GM18519 (cell line): Measurements from ENCODE around the gene RAB5IF.
A peak's percentile ranks its signal among the peaks of the same experiment; 100 is the strongest.
"Not testable (repeated sequence)": the region's sequence is repeated elsewhere in the genome, so short reads cannot be mapped to it uniquely, and the experiment has no call there.

Experiments used
- ATAC-seq: cut with Tn5 transposase; IDR thresholded peaks from one replicate; pipeline ENCODE4 v1.9.1; 2021; ENCODE audit warnings: mild to moderate bottlenecking, moderate library complexity; ENCODE audit not compliant: unreplicated experiment, low FRiP score

Gene RAB5IF

DNA sequence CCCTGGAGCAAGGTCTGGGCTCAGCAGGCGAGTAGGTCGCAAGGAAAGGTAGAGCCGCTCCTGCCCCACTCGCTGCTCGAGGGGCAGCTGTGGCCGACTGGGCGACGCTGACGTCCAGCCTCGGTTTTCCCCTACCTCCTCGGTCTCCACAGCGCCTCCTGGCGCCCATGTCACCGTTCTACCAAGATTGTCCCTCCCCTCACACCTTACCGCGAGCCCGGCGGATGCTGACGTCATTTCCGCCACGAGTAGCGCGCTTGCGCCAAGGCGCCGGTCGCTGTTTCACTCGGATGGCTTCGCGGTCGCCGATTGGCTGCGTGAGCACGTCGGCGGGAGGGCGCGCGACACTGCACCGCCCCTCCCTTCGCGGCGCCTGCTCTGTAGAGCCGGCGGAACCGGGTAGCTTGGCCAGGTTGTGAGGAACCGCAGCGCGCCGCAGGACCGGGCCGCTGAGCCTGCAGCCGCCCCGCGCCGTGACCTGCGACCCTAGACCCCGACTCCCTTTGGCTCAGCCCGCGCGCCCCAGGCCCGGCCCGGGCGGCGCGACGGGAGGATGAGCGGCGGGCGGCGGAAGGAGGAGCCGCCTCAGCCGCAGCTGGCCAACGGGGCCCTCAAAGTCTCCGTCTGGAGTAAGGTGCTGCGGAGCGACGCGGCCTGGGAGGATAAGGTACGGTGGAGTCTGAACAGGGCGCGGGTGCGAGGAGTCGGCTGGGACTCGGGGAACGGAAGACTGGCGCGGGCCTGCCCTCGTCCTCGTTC is at the start of gene RAB5IF:
TSS of gene RAB5IF (plus strand) at position 381 of the 759 bp plus-strand sequence. CDS start at position 554, 173 bp downstream.
- peak; percentile 73 for ATAC-seq

DNA sequence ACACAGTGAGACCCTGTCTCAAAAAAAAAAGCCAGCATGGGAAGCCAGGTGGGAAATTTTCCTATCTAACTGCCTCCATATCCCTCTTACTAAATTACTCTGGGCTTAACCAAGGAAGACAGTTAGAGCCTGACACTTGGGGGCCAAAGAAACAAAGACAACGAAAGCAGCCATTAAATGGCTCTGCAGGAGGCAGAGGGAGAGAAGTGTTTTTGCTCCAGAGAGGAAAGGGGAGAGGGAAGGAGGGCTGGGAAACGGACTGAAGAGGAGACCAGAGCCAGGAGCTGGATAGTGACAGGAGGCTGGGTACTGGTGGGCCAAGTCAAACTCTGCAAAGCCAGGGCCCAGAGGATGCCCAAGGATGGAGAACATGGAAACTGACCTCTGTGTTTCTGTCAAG is 42.9 kb upstream of the RAB5IF start:
- no peak for ATAC-seq

GRCh38 chr20:36563374-36563773 is 42.2 kb upstream of the RAB5IF start:
- ATAC-seq = no peak

- not testable (repeated sequence) for ATAC-seq
Observed at GRCh38 chr20:36564078-36564725, 41.4 kb upstream of the RAB5IF start.

DNA sequence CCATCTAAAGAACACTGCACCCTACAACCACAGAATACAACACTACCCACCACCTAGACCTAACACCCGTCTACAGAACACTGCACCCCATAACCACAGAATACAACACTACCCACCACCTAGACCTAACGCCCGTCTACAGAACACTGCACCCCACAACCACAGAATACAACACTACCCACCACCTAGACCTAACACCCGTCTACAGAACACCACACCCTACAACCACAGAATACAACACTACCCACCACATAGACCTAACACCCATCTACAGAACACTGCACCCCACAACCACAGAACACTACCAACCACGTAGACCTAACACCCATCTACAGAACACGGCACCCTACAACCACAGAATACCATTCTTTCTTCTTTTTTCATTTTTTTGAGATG is 40.9 kb upstream of the RAB5IF start:
- ATAC-seq = not testable (repeated sequence)

DNA sequence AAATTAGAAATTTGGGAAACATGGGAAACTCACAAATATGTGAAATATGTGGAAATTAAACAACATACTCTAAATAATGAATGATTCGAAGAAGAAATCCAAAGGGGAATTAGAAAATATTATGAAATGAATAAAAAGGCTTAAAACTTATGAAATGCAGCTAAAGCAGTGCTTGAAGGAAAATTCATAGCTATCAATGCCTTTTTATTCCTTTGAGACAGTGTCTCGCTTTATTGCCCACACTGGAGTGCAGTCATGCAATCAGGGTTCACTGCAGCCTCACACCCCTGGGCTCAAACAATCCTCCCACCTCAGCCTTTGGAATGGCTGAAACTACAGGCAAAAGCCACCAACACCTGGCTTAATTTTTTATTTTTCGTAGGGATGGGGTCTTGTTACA is 40.1 kb upstream of the RAB5IF start:
- ATAC-seq = no peak

DNA sequence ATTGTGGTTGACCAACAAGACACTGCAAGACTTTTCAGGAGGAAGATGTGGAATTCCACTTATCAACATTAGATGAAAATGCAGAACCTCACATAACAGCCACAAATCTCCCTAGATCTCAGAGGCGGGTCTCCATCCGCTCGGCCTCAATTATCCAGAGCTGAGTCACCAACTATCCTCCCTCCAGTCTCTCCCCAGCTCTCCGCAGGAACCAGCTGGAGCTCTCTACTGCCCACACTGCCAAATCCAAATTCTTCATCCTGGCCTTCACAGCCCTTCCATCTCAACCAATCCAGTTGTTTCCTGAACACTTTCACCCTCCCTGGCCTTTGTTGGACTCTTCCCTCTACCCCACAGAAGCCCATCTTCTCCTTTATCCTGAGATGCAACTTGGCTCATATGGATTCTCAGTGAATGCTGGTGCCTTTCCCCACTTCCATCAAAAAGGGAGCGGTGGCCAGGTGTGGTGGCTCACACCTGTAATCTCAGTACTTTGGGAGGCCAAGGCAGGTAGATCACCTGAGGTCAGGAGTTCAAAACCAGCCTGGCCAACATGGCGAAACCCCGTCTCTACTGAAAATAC is 35.6 kb upstream of the RAB5IF start:
- no peak for ATAC-seq

DNA sequence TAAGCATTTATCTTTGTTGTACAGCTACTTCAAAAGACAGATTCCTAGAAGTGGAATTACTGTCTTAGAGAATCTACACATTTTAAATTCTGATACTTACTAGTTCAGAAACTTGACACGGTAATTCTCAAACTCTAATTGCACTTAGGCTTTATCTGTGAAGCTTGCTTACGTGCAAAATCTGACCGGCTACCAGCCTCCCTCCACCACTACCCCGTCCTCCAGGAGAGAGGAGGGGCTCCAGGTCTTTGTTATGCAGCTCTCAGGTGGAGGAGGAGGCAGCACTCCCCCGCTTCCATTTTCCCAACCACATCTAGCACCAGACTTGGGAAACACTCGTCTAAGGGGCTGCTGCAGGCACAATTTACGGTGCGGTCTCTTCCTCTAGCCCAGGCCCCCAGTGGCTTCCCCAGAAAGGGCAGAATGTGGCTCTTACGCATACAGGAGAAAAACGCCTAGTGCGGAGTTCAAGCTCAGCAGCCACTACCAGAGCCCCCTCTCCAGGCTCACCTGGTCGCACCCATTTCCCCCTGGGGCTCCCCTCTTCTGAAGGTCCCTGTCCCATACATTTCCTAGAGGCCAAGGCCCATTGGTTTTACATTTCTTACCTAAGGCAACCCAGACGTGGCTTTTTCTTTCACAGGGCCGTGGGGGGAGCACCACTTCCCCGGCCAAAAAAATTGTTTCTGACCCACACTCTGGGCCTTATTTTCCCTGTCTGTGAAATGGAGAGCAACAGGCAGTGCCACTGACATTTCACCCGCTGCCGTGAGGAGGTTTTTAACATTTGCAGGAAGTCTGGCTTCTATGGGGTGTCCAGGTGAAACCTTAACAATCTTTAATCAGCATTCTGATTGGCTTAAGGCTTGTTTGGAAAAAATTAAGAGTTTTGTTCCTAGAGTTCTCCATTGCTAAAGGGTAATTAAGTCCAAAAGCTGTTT is 33.7 kb upstream of the RAB5IF start:
- no peak for ATAC-seq

DNA sequence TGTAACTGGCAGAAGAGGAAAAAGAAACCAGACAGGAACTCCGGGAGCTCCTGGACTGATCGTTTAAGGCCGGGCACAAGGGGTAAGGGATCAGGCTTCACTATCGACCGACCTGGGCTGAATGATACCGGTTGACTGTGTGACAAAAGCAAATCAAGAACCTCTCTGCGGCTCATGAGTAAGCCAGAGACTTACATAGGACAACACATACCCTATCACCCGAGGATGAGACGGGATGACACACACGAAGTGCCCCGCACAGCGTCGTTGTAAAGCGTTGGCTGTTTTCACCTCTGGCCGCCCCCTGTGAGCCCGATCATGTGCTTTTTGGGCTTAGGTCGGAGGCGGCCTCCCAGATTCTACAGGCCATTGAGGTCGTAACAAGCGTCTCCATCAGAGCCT is 32.9 kb upstream of the RAB5IF start:
- no peak for ATAC-seq

DNA sequence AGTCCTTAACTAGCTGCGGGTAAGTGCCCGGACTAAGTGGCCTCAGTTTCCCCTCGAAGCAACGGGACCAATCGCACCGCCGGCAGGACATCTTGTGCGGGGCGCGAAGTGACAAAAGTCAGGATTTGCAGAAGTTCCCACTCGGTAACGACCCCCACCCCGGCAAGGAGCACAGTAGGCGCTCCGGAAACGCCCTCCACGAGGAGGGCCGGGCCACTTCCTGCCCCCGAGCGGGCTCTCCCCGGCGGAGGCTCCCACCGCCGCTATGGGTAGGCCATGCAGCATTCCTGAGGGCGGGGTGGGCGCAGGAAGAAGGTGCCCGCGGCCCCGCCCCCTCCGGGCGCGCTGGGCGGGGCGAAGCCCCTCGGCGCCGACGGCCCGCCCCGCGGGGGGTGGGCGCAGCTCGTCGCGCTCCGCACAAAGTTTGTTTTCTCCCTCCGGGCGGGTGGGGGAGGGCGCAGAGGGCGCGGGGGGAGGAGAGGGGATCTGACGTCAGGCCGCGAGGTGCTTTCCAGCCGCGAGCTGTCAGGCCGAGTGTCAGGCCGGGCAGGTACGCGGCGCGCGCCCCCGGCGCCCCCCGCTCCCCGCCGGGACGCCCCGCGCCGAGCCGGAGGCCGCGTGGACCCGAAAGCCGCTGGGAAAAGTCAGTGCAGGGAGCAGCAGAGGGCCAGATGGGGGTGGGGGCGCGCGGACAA is 32.3 kb upstream of the RAB5IF start, which contains the start of gene TGIF2:
TSS of gene TGIF2 (plus strand) at position 495 of the 695 bp plus-strand sequence. CDS start 5,178 bp downstream, outside the sequence.
- peak; percentile 44 for ATAC-seq

DNA sequence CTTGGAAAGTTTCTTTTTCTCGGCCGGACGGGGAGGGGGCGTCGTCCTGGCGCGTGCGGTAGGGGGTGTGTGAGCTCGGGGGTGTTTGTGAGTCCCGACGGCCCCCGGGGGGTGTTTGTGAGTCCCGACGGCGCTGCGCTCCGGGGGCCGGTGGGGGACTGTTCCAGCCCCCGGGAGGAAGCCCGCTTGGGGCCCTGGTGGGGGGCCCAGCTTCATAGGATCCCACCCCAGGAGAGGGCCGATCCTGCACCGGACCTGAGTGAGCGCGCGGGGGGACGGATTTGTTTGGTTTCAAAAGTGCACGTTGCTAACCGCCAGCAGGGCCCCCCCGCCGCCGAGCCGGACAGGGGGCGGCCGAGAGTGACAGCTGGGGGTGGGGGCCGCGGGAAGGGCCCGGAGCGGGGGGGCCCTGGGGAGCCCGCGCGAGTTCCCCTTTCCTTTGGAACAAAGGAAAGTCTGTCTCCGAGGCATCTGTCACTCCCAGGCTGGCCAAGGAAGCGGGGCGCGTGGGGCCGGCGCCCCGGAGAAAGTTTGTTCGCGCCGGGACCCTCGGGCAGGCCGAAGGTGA is 31.7 kb upstream of the RAB5IF start:
- no peak for ATAC-seq

GRCh38 chr20:36574366-36575135 is 31.0 kb upstream of the RAB5IF start:
- ATAC-seq = no peak

GRCh38 chr20:36576081-36576445 is 29.5 kb upstream of the RAB5IF start:
- ATAC-seq = no peak

DNA sequence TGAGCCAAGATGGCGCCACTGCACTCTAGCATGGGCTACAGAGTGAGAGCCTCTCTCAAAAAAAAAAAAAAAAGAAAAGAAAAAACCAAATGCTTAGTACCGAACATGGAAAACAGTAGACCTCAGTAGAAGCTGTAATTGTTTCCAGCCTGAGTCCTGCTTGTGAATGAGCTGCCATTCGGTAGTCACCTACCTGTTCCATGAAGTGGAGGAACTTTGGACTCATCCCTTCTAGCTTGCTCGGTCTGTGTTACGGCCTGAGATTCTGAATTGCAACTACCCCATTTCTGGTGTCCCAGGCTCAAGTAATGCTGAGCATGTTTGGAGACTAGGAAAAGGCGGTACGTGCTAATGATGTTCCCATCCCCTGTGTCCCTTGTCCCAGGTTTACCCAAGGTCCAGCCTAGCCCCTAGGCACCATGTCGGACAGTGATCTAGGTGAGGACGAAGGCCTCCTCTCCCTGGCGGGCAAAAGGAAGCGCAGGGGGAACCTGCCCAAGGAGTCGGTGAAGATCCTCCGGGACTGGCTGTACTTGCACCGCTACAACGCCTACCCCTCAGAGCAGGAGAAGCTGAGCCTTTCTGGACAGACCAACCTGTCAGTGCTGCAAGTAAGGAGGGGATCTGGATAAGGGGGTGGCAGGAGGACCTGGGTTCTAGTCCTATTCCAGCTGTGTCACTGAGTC is 27.1 kb upstream of the RAB5IF start:
- no peak for ATAC-seq

DNA sequence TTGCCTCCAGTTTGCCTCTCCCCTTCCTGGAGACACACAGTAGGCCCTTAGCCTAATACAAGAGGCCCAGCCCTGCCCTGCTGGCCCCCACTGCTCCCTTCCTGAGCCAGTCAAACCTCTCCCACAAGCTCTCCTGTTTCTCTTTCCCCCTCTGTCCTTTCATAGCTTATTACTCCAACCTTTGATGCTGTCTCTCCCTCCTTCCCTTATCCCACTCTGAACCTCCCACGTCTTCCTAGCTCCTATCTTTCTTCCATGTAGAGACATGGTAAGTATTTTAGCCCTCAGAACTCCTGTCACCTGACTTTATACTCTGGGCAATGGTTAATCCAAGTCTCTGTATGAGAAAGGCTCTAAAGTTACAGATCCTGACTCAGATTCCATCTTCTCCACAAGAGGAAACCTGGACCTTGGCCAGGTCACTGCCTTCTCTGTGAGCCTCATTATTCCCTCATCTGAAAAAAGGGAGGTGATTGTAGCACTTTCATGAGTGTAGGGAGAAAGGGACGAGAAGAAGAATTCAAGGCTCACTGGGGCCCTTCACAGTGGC is 25.5 kb upstream of the RAB5IF start:
- no peak for ATAC-seq

- ATAC-seq = no peak
Observed at GRCh38 chr20:36582322-36582721, 23.3 kb upstream of the RAB5IF start.

GRCh38 chr20:36582821-36583220 is 22.8 kb upstream of the RAB5IF start:
- no peak for ATAC-seq

GRCh38 chr20:36584018-36584481 is 21.5 kb upstream of the RAB5IF start:
- no peak for ATAC-seq
